B cell (primary cell): Measurements from ENCODE around the gene OR1K1. TPM values are rescaled to one million over a fixed set of nuclear protein-coding genes. Genes with fewer than 3 reads are reported as not detected.

Experiments used
- ATAC-seq: fragments of 200-7000 bp; cut with Tn5 transposase; one replicate; pipeline ENCODE4 v1.10.0; 2021; ENCODE audit warnings: low read depth, mild to moderate bottlenecking, moderate number of reproducible peaks, moderate library complexity
- CTCF ChIA-PET: fragments of 350-600 bp; sonication (Branson Sonifier 250); formaldehyde crosslinking; loops from one replicate; lab custom pipeline; 2021; ENCODE audit warnings: antibody characterized with exemption, inconsistent platforms; lab: Charles Lee
- POLR2A ChIA-PET: fragments of 350-600 bp; sonication (Branson Sonifier 250); formaldehyde crosslinking; loops from one replicate; lab custom pipeline; 2021; ENCODE audit warnings: antibody characterized with exemption; lab: Charles Lee
- DNase-seq: peaks from one replicate; pipeline ENCODE4 v3.0.0; 2013
- H2AFZ ChIP-seq: 2 replicates; pipeline ENCODE4 v1.6.1; 2012; ENCODE audit warnings: mild to moderate bottlenecking, low read depth, low read length; ENCODE audit not compliant: insufficient read depth, poor library complexity, severe bottlenecking
- H3K27ac ChIP-seq, 2 donors: 1 replicate in 1 of 2; 2 replicates in 1 of 2; pipeline ENCODE4 v1.5.1; 2012 to 2013; ENCODE audit warnings: low read length in 2 of 2, mild to moderate bottlenecking in 2 of 2, moderate library complexity in 1 of 2
- H3K27me3 ChIP-seq, 4 experiments: fragments of 200-600 bp in 1 of 4; sonication (generic) in 1 of 4; replicated peaks in 1 of 4; 1 replicate in 2 of 4; 2 replicates in 2 of 4; pipeline versions ENCODE4 v1.6.1 to v1.7.0; 2013 to 2016; ENCODE audit warnings: low read length in 3 of 4, mild to moderate bottlenecking in 2 of 4, mixed read lengths in 1 of 4, moderate library complexity in 1 of 4; ENCODE audit not compliant: insufficient read depth in 4 of 4, control insufficient read depth in 3 of 4; ENCODE audit errors: control extremely low read depth in 1 of 4
- H3K36me3 ChIP-seq, 2 experiments: replicated peaks in 1 of 2; 1 replicate in 1 of 2; 2 replicates in 1 of 2; pipeline versions ENCODE4 v1.6.1 to v1.7.1; 2013; ENCODE audit warnings: low read length in 1 of 2; ENCODE audit not compliant: insufficient read depth in 2 of 2, control insufficient read depth in 1 of 2; ENCODE audit errors: control extremely low read depth in 1 of 2, extremely low read depth in 1 of 2
- H3K4me1 ChIP-seq, 2 donors: fragments of 200-600 bp in 1 of 2; sonication (generic) in 1 of 2; 1 replicate in 1 of 2; 2 replicates in 1 of 2; pipeline versions ENCODE4 v1.5.1 to v1.6.1; 2013 to 2017; ENCODE audit warnings: low read length in 2 of 2; ENCODE audit not compliant: control insufficient read depth in 2 of 2, insufficient read depth in 2 of 2
- H3K4me2 ChIP-seq: replicated peaks from 2 replicates; pipeline ENCODE3; 2012; ENCODE audit warnings: mild to moderate bottlenecking, low read depth, low read length; ENCODE audit not compliant: poor library complexity, severe bottlenecking
- H3K4me3 ChIP-seq, 5 experiments: fragments of 200-600 bp in 1 of 5; sonication (generic) in 1 of 5; 1 replicate in 3 of 5; 2 replicates in 2 of 5; pipeline versions ENCODE4 v1.5.1 to v1.7.0; 2011 to 2016; ENCODE audit warnings: low read length in 4 of 5, mild to moderate bottlenecking in 4 of 5, low read depth in 2 of 5, control low read depth in 1 of 5, moderate library complexity in 1 of 5; ENCODE audit not compliant: insufficient read depth in 1 of 5; ENCODE audit errors: control extremely low read depth in 1 of 5, extremely low read depth in 1 of 5
- H3K79me2 ChIP-seq: fragments of 200-600 bp; sonication (generic); one replicate; pipeline ENCODE4 v1.6.0; 2016; ENCODE audit warnings: low read length; ENCODE audit not compliant: control insufficient read depth, insufficient read depth
- H3K9ac ChIP-seq: fragments of 200-600 bp; sonication (generic); 2 replicates; pipeline ENCODE4 v1.6.1; 2017; ENCODE audit warnings: mild to moderate bottlenecking, low read length, moderate library complexity
- H3K9me3 ChIP-seq, 3 donors: one replicate each; pipeline versions ENCODE4 v1.6.1 to v1.7.1; 2013; ENCODE audit warnings: low read length in 2 of 3; ENCODE audit not compliant: control insufficient read depth in 2 of 3, insufficient read depth in 1 of 3; ENCODE audit errors: control extremely low read depth in 1 of 3
- H4K20me1 ChIP-seq: 2 replicates; pipeline ENCODE4 v1.6.0; 2012; ENCODE audit warnings: mild to moderate bottlenecking, low read length; ENCODE audit not compliant: insufficient read depth, control insufficient read depth, poor library complexity, severe bottlenecking
- H3K27ac Mint-ChIP-seq: one replicate; pipeline ENCODE4 v1.8.0; 2021; ENCODE audit warnings: mixed read lengths
- H3K27me3 Mint-ChIP-seq: one replicate; pipeline ENCODE4 v1.8.0; 2021; ENCODE audit warnings: mixed read lengths
- H3K4me1 Mint-ChIP-seq: one replicate; pipeline ENCODE4 v1.8.0; 2021; ENCODE audit warnings: mixed read lengths
- H3K4me3 Mint-ChIP-seq: one replicate; pipeline ENCODE4 v1.8.0; 2021; ENCODE audit warnings: mixed read lengths
- H3K9me3 Mint-ChIP-seq: one replicate; pipeline ENCODE4 v1.8.0; 2022; ENCODE audit warnings: mixed read lengths; ENCODE audit not compliant: insufficient read depth
- EZH2 ChIP-seq: IDR thresholded peaks from 2 replicates; pipeline ENCODE4 v1.6.1; 2012; ENCODE audit warnings: borderline replicate concordance, low read depth, mild to moderate bottlenecking, moderate library complexity, low read length; ENCODE audit not compliant: insufficient read depth, poor library complexity, severe bottlenecking
- WGBS: methylation state at CpG from one replicate; pipeline ENCODE4 v1.1.5; 2013; ENCODE audit warnings: missing lambda C conversion rate; ENCODE audit not compliant: insufficient coverage; 5-methylcytosine and 5-hydroxymethylcytosine counted together
- intact Hi-C: fragments of 100-400 bp; cut with micrococcal nuclease; formaldehyde crosslinking; loops from one replicate; pipeline ENCODE4 v1.10.0; 2022
- polyA plus RNA-seq: library from polyadenylated mRNA; depleted of rRNA; stranded (reverse); fragments of >200 nt; gene quantifications from 2 replicates; pipeline ENCODE4 v1.2.3, GENCODE V29; 2012
- total RNA-seq, 2 donors: library from RNA; stranded (reverse); fragments of 120-200 nt in 1 of 2; gene quantifications; 1 replicate in 1 of 2; 2 replicates in 1 of 2; pipeline versions ENCODE4 v1.2.3 to v1.2.4, GENCODE V29; 2013 to 2022
- TF ChIP-seq, protein P1 (sequence below): fragments of 200-600 bp; IDR thresholded peaks from one replicate; pipeline ENCODE4 v1.8.0; 2022; ENCODE audit warnings: antibody characterized with exemption, mild to moderate bottlenecking

The OR1K1 gene
- total and polyA plus RNA-seq, 2 donors (not counting 1 experiment from before 2014, with no cell fraction given) = not detected

DNA sequence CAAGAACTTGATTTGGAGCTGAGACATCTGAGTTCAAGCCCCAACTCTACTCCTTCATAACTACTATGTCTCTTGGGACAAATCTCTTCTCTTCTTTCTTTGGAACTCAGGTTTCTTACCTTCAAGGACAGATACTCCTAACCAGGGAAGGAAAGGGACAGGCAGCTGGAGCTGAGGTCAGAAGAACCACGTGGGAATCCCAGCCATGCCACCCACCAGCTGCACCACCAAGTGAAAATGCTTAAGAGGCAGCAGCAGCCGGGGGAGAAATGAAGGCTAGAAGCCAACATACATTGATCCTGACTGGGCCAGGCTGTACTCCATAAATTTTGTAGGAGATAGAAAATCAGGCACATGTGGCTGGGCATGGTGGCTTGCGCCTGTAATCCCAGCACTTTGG lies 20.7 kb upstream of the OR1K1 start:
- Mint-ChIP-seq H3K27ac (no peak overlapping the region), H3K4me1 (no peaks in the 10 kb centered on the region), H3K9me3 (no peaks in the 10 kb centered on the region), H3K27me3 (no peaks in the 10 kb centered on the region), H3K4me3 (no peak overlapping the region)
- H3K4me3 ChIP-seq = no peak overlapping the region
- ATAC-seq (no peak), DNase-seq (no peak)
- ChIA-PET CTCF (no interaction called here), POLR2A (no interaction called here)
- no peaks in the 10 kb centered on the region for H3K79me2 ChIP-seq
- no peak for TF ChIP-seq EZH2
- TF ChIP-seq, protein P1, sequence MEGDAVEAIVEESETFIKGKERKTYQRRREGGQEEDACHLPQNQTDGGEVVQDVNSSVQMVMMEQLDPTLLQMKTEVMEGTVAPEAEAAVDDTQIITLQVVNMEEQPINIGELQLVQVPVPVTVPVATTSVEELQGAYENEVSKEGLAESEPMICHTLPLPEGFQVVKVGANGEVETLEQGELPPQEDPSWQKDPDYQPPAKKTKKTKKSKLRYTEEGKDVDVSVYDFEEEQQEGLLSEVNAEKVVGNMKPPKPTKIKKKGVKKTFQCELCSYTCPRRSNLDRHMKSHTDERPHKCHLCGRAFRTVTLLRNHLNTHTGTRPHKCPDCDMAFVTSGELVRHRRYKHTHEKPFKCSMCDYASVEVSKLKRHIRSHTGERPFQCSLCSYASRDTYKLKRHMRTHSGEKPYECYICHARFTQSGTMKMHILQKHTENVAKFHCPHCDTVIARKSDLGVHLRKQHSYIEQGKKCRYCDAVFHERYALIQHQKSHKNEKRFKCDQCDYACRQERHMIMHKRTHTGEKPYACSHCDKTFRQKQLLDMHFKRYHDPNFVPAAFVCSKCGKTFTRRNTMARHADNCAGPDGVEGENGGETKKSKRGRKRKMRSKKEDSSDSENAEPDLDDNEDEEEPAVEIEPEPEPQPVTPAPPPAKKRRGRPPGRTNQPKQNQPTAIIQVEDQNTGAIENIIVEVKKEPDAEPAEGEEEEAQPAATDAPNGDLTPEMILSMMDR = no peak
- no peaks in the 10 kb centered on the region for H3K9me3 ChIP-seq
- H3K9ac ChIP-seq = no peak overlapping the region
- intact Hi-C loops = no loop called here
- H2AFZ ChIP-seq = no peak overlapping the region
- no CpG with 5 or more reads among the region's 3 CpGs for WGBS
- H4K20me1 ChIP-seq = no peaks in the 10 kb centered on the region
- H3K4me2 ChIP-seq = no peak overlapping the region
- H3K27me3 ChIP-seq = peaks cover 0 to 3% (median 0%) of the 10 kb centered on the region in 4 experiments
- no peaks in the 10 kb centered on the region for H3K36me3 ChIP-seq
- no peaks in the 10 kb centered on the region for H3K4me1 ChIP-seq
- H3K27ac ChIP-seq = no peak overlapping the region

- Mint-ChIP-seq H3K27ac (no peak overlapping the region), H3K4me3 (no peak overlapping the region), H3K4me1 (no peaks in the 10 kb centered on the region), H3K27me3 (no peaks in the 10 kb centered on the region), H3K9me3 (no peaks in the 10 kb centered on the region)
- no peak for TF ChIP-seq EZH2
- TF ChIP-seq, protein P1 = no peak
- Histone ChIP-seq H3K4me2 (no peak overlapping the region), H3K9me3 (no peaks in the 10 kb centered on the region), H3K27me3 (peaks cover 0 to 3% (median 0%) of the 10 kb centered on the region in 4 experiments), H3K27ac (no peak overlapping the region), H4K20me1 (no peaks in the 10 kb centered on the region), H3K36me3 (no peaks in the 10 kb centered on the region), H3K4me3 (no peak overlapping the region), H3K4me1 (no peaks in the 10 kb centered on the region), H3K9ac (no peak overlapping the region), H2AFZ (no peak overlapping the region), H3K79me2 (no peaks in the 10 kb centered on the region)
- WGBS = no CpG with 5 or more reads among the region's 4 CpGs
- no peak for ATAC-seq
- POLR2A ChIA-PET = no interaction called here
- CTCF ChIA-PET = no interaction called here
- DNase-seq = no peak
- intact Hi-C loops = no loop called here
Observed at GRCh38 chr9:122780026-122780425, 19.9 kb upstream of the OR1K1 start.
